Lower leg skin (tissue), 3 donors: ENCODE data around the gene HS3ST6.

Source experiments
- POLR2A ChIP-seq, 2 donors: fragments of 450-650 bp; IDR thresholded peaks; one replicate each; pipeline ENCODE4 v1.6.1; 2016 to 2017; ENCODE audit warnings: antibody characterized with exemption in 2 of 2, mild to moderate bottlenecking in 1 of 2, moderate library complexity in 1 of 2
- TF ChIP-seq, protein P1 (sequence below), 3 donors: fragments of 450-650 bp; IDR thresholded peaks; one replicate each; pipeline ENCODE4 v1.5.1; 2016; ENCODE audit warnings: antibody characterized with exemption in 3 of 3, mild to moderate bottlenecking in 3 of 3, moderate library complexity in 2 of 3

DNA sequence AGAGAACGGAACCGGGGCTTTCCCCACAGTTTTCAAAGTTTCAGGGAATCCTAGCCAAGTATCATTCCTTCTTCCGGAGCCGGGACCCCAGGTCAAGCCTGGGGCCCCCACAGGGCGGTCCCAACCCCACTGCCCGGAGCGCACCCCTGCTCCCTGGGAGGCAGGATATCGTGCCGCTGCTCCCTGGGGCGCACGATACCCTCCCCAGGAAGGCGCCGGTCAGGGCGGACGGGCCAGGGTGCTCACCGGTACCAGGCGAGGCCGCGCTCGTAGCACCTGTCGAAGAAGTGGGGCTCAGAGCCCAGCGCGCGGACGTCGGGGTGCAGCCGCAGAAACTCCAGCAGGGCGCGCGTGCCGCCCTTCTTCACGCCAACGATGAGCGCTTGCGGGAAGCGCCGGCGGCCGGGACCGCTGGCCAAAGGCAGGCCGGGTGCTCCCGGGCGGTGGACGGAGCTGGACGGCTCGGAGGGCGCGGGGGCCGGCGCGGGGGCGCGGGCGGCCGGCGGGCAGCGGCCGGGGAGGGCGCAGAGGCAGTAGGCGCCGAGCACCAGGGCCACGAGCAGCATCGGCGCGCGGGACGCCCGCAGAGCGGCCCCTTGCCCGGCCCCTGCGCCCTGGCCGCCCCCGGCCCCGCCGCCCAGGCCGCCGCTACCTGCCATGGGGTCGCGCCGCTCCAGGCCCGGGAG lies 407 bp downstream of the HS3ST6 start:
- TF ChIP-seq, protein P1, sequence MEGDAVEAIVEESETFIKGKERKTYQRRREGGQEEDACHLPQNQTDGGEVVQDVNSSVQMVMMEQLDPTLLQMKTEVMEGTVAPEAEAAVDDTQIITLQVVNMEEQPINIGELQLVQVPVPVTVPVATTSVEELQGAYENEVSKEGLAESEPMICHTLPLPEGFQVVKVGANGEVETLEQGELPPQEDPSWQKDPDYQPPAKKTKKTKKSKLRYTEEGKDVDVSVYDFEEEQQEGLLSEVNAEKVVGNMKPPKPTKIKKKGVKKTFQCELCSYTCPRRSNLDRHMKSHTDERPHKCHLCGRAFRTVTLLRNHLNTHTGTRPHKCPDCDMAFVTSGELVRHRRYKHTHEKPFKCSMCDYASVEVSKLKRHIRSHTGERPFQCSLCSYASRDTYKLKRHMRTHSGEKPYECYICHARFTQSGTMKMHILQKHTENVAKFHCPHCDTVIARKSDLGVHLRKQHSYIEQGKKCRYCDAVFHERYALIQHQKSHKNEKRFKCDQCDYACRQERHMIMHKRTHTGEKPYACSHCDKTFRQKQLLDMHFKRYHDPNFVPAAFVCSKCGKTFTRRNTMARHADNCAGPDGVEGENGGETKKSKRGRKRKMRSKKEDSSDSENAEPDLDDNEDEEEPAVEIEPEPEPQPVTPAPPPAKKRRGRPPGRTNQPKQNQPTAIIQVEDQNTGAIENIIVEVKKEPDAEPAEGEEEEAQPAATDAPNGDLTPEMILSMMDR (IDR thresholded peaks at IDR 0.05) = no peak
- no peak for TF ChIP-seq POLR2A (IDR thresholded peaks at IDR 0.05)
